Measurements from ENCODE around the gene FGD2. TPM values are rescaled to one million over a fixed set of nuclear protein-coding genes. Genes with fewer than 3 reads are reported as not detected.

Gene FGD2
- total RNA-seq, 1 experiment from 2014 or later: 0.33 TPM

GRCh38 chr6:37021356-37022129 is 16.1 kb downstream of the FGD2 start:
- H3K36me3 ChIP-seq: no peaks in the 10 kb centered on the region
- no peaks in the 10 kb centered on the region for H3K9me3 ChIP-seq
- peak; percentile 41 for DNase-seq
- H3K4me3 ChIP-seq: no peak overlapping the region
- H3K27me3 ChIP-seq: no peaks in the 10 kb centered on the region

DNA sequence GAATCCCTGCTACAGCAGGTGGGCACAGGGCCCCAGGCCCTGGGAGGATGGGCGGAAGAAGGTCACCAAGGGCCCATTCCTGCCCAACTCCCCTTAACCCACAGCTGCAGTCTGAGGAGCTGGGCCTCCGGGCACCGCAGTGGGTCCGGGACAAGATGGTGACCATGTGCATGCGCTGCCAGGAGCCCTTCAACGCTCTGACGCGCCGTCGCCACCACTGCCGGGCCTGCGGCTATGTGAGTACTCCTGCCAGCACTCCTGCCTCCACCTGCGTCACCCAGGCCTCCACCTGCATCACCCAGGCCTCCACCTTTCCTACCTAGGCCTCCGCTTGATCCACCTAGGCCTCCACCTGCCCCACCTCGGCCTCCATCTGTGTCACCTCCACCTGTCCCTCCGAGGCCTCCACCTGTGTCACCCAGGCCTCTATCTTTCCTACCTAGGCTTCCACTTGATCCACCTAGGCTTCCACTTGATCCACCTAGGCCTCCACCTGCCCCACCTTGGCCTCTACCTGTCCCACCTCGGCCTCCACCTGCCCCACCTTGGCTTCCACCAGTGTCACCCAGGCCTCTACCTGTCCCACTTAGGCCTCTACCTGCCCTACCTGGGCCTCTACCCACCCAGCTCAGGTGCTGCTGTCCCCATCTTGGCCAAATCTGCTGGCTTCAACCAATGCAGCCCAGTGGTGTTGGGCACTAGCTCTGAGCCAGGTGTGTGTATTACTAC is 16.8 kb downstream of the FGD2 start:
- DNase-seq: no peak
- H3K4me3 ChIP-seq: no peak overlapping the region
- no peaks in the 10 kb centered on the region for H3K36me3 ChIP-seq
- H3K9me3 ChIP-seq: no peaks in the 10 kb centered on the region
- H3K27me3 ChIP-seq: no peaks in the 10 kb centered on the region

DNA sequence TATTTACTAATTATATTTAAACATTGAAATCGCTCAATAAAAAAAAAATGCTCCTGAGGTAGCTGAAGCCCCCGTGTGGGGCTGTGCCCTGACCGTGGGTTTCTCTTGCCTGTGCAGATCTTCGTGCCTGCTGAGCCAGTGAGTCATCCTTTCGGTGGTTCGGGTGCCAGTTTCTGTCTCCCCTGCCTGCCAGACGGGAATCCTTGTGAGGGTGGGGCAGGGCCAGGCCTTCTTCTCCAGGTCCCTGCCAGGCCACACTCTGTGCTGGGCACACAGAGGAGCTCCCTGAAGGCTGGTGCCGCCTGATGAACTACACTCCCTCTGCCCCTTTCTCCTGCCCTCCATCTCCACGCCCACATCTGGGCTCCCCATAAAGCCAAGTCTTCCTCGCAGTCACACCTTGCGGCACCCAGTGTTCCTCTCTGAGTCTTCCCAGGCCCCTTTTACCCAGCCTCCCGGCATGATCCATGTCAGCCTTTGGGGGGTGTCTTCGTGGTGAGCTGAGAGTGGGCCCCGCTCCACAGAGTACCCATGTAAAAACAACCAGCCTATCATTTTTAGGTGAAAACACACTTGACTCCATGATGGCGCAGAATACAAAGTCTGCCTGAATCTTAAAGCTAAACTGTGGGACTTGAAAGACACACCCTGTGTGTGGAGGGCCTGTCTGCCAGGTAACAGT is 19.3 kb downstream of the FGD2 start:
- Histone ChIP-seq H3K9me3 (no peaks in the 10 kb centered on the region), H3K36me3 (no peaks in the 10 kb centered on the region), H3K4me3 (no peak overlapping the region), H3K27me3 (no peaks in the 10 kb centered on the region)
- peak; percentile 92 for DNase-seq

DNA sequence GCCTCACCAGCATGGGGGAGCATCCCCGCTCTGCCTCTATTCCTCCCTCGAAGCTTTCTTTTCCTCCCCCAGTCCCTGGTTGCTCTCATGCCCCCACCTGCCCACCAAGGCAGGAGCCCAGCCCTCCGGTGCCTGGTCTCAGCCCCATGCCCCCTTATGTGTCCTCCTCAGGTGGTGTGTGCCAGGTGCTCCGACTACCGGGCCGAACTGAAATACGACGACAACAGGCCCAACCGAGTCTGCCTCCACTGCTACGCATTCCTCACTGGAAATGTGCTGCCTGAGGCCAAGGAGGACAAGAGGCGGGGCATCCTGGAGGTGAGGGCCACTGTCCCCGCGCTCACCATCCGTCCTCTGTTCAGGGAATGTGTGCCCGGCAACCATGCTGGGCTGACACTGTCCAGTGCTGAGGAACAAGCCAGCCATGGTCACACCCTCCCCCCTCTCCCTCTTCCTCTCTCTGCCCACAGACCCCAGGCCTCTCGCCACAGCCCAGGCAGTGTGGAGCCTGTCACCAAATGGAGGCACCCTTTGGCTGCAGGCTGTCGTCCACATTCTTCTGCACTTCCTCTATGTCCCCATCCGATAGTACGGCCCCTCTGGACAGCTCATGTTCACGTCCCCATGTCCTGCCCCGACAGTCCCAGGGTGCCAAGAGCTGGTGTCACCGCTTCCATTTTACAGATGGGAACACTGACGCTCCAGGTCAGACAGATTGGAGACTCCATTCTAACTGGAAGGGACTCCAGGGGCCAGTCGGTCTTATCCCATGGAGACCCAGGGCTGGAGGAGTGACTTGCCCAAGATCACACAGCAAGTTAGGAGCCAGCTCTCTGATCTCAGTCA is 20.4 kb downstream of the FGD2 start:
- Histone ChIP-seq H3K9me3 (no peaks in the 10 kb centered on the region), H3K4me3 (no peak overlapping the region), H3K27me3 (no peaks in the 10 kb centered on the region), H3K36me3 (no peaks in the 10 kb centered on the region)
- DNase-seq: no peak

DNA sequence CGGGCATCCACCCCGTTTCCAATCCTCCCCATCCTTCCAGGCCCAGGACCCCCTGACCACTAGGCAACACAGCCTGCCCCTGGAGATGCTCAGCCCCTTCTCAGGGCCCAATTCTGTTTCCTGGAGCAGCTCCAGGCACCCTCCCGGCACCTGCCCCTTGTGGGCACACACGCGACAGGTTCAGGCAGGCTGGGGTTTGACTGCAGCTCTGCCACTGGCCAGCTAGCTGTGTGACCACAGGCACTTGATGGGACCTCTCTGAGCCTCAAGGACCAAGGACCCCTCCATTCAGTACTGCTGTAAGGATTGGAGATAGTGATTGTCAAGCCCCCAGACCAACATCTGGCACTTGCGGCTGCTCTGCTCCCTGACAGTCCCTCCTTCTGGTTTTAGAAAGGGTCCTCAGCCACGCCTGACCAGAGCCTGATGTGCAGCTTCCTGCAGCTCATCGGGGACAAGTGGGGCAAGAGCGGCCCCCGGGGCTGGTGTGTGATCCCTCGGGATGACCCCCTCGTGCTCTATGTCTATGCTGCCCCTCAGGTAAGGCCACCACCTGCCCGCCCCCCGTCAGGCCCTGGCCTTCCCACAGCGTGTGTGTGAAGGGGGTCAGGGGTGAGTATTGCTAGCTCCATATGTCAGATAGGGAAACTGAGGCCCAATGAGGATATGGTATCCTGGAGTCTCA is 21.7 kb downstream of the FGD2 start:
- Histone ChIP-seq H3K4me3 (no peak overlapping the region), H3K36me3 (no peaks in the 10 kb centered on the region), H3K27me3 (no peaks in the 10 kb centered on the region), H3K9me3 (no peaks in the 10 kb centered on the region)
- no peak for DNase-seq

- Histone ChIP-seq H3K4me3 (no peak overlapping the region), H3K9me3 (no peaks in the 10 kb centered on the region), H3K36me3 (no peaks in the 10 kb centered on the region), H3K27me3 (no peaks in the 10 kb centered on the region)
- no peak for DNase-seq
Measured at GRCh38 chr6:37027811-37028469, 22.5 kb downstream of the FGD2 start.

DNA sequence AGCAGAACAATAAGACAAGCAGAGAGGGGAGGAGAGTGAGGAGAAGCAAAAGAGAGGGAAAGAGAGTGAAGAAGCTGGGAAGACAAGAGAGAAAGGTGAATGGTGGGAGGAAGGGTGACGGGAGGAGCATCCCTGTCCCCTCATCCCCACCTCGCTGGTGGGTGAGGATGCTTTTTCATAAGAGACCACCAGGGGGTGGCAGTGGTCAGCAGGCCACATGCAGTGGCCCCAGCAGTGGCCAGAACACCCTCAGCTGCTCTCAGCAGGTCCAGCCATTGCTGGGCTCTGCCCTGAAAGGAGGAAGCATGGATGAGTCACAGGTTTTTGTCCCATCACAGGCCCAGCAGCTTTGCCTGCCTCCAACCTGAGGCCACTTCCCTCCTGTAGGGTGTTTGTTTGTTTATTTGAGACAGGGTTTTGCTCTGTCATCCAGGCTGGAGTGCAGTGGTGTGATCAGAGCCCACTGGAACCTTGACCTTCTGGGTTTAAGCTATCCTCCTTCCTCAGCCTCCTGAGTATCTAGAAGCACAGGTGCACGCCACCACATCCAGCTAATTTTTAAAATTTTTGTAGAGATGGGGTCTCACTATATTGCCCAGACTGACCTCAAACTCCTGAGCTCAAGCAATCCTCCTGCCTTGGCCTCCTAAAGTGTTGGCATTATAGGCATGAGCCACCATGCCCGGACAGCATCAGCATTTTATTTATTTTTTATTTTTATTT is 24.0 kb downstream of the FGD2 start:
- peak; percentile 87 for DNase-seq
- no peaks in the 10 kb centered on the region for H3K36me3 ChIP-seq

GRCh38 chr6:37030599-37030998 is 25.1 kb downstream of the FGD2 start:
- no peaks in the 10 kb centered on the region for H3K9me3 ChIP-seq
- no peak for DNase-seq

More for the DNA sequence above, 24.0 kb downstream of the FGD2 start:
- Histone ChIP-seq H3K27me3 (no peaks in the 10 kb centered on the region), H3K9me3 (no peaks in the 10 kb centered on the region), H3K4me3 (no peak overlapping the region)

DNA sequence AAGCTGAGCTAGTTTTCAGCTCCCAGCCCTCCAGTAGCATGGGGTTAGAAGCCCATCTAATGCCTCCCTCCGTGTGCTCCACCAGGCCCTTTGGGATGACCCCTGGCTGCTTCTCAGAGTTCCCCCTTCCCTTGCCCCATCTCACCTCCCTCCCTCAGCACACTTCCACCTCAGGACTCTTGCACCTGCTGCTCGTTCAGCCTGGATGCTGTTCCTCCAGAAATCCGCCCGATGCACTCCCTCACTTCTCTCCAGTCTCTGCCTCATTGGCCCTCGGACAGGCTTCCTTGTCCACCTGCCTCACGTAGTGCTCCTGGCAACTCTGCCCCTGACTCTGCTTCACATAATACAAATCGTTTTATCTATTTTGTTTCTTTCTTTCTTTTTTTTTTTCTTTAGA is 26.8 kb downstream of the FGD2 start:
- Histone ChIP-seq H3K36me3 (no peaks in the 10 kb centered on the region), H3K9me3 (no peaks in the 10 kb centered on the region), H3K27me3 (no peaks in the 10 kb centered on the region), H3K4me3 (no peak overlapping the region)
- no peak for DNase-seq

More at GRCh38 chr6:37030599-37030998, 25.1 kb downstream of the FGD2 start:
- Histone ChIP-seq H3K27me3 (no peaks in the 10 kb centered on the region), H3K4me3 (no peak overlapping the region), H3K36me3 (no peaks in the 10 kb centered on the region)

DNA sequence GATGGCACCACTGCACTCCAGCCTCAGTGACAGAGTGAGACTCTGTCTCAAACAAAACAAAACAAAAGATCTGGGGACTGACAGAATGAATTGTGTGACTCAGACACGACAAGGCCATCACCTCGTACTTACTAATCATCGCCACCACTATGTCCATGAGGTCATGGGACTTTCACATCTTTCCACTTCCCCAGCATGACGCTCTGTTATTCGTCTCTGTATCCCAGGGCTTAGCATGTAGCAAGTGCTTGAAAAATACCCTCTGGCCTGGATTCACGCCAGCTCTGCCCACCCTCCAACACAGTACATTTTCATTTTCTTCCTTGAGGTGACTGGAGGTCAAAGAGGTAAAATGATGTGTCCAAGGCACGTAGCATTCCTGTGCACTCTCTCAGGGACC is 27.8 kb downstream of the FGD2 start:
- Histone ChIP-seq H3K4me3 (no peak overlapping the region), H3K9me3 (no peaks in the 10 kb centered on the region), H3K36me3 (no peaks in the 10 kb centered on the region), H3K27me3 (no peaks in the 10 kb centered on the region)
- no peak for DNase-seq

GRCh38 chr6:37033819-37034795 is 28.7 kb downstream of the FGD2 start:
- Histone ChIP-seq H3K9me3 (no peaks in the 10 kb centered on the region), H3K4me3 (no peak overlapping the region), H3K27me3 (no peaks in the 10 kb centered on the region), H3K36me3 (no peaks in the 10 kb centered on the region)
- DNase-seq: no peak

DNA sequence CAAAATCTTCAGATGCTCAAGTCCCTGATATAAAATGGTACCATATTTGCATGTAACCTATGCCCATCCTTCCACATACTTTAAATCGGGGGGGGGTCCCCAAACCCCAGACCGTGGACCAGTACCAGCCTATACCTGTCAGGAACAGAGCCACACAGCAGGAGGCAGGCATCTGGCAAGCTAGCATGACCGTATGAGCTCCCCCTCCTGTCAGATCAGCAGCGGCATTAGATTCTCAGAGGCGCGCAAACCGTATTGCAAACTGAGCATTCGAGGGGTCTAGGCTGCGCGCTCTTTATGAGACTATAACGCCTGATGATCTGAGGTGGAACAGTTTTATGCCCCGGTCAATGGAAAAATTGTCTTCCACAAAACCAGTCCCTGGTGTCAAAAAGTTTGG is 30.7 kb downstream of the FGD2 start:
- no peak for DNase-seq
- H3K36me3 ChIP-seq: no peaks in the 10 kb centered on the region
- H3K9me3 ChIP-seq: no peaks in the 10 kb centered on the region
- no peak overlapping the region for H3K4me3 ChIP-seq
- H3K27me3 ChIP-seq: no peaks in the 10 kb centered on the region

DNA sequence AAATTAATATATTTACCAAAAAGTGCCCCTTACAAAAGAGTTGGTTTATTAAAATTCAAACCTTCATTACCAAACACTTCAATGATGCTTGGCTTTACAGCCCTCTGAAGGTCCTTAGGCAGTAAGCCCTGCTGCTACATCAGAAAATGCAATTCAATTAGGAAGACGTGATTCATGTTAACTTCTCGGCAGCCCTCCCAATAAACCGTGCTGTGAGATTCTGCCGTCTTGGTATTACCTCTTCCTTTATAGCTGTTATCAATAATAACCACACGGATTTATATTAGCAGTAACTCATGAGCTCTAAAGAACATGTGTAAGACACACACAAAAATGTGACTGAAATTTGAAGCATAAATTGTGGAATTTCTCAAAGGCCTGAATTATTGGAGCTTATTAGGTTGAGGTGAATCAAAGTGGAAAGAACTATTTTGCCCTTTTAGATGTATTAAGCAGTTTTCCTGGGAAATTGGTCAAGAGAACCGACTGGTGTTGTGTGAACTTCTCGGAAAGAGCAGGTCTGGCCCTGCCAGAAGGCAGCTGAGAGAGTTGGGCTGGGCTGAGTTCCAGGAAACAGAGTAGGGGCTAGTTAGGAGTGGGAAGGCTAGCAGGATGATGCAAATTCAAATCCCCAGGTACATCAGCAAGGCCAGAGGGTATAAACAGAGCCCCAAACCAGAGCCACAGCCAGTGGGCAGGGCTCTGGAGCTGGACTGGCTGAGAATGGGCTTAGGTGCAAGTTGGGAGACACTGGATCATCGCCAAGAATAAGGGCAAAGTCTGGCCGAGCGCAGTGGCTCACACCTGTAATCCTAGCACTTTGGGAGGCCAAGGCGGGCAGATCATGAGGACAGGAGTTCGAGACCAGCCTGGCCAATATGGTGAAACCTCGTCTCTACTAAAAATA is 33.1 kb downstream of the FGD2 start:
- DNase-seq: no peak
- no peaks in the 10 kb centered on the region for H3K27me3 ChIP-seq
- no peaks in the 10 kb centered on the region for H3K36me3 ChIP-seq
- no peaks in the 10 kb centered on the region for H3K9me3 ChIP-seq
- no peak overlapping the region for H3K4me3 ChIP-seq
